Amniotic stem cell (primary cell): ENCODE measurements around the gene LRRC43.

Experiments used
- DNase-seq: peaks from one replicate; lab custom pipeline; 2025; lab: John Stamatoyannopoulos, UW

Gene LRRC43

GRCh38 chr12:122226366-122227125, 43.6 kb downstream of the LRRC43 start:
- no peak for DNase-seq

DNA sequence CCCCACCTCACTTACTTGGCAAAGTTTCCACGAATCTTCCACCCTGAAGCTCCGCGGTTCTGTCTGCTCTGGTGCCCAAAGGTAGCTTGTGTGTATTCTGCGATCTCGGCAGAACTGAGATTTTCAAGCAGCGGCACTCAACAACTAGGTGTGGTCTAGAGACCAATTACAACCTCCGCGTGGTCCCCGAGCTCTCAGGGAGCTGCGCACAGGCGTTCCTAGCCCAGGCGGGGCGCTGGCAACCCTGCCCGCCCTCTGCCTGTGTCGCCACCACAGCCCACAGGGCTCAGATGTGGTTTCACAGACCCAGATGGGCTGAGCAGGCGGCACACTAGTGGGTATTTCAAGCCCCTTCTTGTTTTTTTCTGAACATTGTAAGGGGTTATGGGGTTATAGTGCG, 44.4 kb downstream of the LRRC43 start:
- DNase-seq = no peak

DNA sequence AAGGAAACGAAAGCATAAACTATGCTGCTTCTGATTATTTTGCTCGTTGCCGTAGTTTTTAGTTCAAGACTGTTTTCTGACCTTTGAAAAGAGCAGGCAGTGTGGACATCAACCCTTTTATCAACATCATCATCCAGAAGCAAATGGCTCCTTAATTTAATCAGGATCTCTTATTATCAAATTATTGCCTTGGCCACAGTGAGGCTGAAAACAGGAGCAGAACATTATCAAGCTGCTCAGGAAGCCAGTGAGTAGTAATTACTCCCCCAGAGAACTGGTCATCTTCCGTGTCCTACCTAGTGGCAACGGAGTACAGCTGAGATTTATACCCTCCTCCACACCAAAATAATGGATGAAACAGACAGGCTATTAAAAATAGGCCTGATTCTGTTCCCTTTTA, 45.2 kb downstream of the LRRC43 start:
- DNase-seq = no peak

GRCh38 chr12:122230798-122231197, 47.9 kb downstream of the LRRC43 start:
- no peak for DNase-seq

DNA sequence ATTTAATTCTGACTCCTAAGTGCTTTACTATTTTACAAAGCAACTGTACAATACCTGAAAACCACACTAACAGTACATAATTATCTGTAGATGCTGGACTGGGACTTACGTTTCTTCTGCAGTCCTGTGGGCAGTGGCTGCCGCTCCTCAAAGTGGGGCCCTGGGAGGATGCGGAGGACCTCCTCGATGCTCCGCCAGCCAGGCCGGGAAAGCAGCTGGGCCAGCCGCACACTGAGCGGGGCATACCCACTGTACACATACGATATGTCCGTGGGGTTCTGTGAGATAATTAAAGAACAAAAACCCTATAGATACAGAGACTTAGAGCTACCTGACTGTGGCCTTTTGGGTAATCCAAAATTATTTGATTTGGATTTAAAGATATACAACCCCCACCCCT, 49.8 kb downstream of the LRRC43 start:
- DNase-seq = no peak

DNA sequence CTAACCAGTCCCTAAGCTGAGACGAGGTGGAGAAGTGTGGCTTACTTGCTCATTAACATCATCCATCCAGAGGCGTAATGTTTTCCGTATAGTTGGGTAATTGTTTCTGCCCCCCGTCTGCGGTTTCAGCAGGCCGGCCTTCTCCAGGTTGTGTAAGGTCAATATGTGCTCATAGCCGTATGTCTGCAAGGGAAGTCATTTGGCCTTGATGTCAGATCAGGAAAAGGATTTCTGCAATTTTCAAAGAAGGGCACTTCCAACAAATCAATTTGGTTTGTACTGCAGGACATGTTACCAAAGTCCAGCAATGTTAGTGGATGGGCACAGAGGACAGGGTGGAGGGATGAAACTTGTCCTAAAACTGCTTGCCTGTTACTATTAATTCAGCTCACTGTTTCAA, 52.8 kb downstream of the LRRC43 start:
- DNase-seq = no peak

- DNase-seq = no peak
Observed at GRCh38 chr12:122238861-122239260, 55.9 kb downstream of the LRRC43 start.

GRCh38 chr12:122243965-122244364, 61.0 kb downstream of the LRRC43 start:
- no peak for DNase-seq

DNA sequence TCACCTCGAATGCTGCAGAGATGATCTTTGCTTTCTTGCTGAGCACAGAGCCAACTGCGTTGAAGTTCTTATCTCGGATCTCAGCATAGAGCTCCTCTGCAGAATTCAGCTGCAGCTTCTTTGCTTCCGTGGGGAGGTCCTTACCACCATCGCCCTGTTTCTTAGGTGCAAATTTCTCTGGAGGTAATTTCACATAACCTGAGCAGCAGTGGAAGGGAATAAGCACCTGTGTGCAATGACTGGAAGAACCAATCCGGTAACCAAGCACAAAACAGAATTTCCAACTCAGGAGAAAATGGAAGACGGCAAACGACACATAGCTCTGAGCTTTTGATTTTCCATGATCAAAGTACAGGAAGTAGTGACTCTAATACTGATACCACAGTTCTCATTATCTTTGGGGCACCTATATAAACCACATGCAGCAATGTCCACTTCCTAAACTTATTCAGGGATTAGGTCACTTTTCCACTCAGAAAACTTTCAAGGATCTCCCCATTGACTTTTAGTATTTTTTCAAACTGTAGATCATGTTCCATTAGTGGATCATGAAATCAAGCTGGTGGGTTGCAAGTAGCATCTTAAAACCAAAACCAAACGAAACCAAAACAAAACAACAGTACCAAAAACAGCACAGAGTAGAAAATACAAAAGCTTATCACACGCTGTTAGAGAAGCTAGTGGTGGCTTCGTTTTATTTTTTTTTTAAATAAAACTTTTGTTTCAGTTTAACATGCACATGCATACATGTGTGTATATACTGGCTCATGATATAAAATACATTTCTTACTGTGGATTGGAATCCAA, 61.8 kb downstream of the LRRC43 start:
- DNase-seq = no peak

- no peak for DNase-seq
Observed at GRCh38 chr12:122245553-122245952, 62.6 kb downstream of the LRRC43 start.

GRCh38 chr12:122250047-122250446, 67.1 kb downstream of the LRRC43 start:
- DNase-seq = no peak

DNA sequence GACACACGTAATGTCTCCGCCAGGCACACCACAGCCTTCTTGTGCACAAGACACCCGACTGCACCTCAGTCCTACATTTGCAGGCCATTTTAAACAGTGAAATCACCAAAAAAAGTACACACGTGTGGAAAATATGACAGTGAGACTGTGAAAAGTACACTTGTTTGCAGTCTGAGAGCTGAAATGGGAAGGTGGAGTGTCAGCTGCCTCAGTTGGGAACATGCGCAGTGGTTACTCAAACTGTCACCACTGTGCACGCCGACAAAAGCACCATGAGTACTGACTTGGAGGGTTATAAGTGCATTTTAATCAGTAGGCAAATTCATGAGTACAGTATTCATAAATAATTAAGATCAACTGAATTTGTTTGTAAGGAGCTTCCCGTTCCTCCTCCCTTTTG, 67.6 kb downstream of the LRRC43 start:
- DNase-seq = no peak
